GM19351 (cell line): ENCODE data around the gene SOX18.

Experiments
- ATAC-seq: cut with Tn5 transposase; IDR thresholded peaks from one replicate; pipeline ENCODE4 v1.9.1; 2021; ENCODE audit warnings: mild to moderate bottlenecking, moderate library complexity; ENCODE audit not compliant: unreplicated experiment

Gene SOX18

GRCh38 chr20:64039293-64040160 lies 9.9 kb downstream of the SOX18 start:
- ATAC-seq, result no peak

DNA sequence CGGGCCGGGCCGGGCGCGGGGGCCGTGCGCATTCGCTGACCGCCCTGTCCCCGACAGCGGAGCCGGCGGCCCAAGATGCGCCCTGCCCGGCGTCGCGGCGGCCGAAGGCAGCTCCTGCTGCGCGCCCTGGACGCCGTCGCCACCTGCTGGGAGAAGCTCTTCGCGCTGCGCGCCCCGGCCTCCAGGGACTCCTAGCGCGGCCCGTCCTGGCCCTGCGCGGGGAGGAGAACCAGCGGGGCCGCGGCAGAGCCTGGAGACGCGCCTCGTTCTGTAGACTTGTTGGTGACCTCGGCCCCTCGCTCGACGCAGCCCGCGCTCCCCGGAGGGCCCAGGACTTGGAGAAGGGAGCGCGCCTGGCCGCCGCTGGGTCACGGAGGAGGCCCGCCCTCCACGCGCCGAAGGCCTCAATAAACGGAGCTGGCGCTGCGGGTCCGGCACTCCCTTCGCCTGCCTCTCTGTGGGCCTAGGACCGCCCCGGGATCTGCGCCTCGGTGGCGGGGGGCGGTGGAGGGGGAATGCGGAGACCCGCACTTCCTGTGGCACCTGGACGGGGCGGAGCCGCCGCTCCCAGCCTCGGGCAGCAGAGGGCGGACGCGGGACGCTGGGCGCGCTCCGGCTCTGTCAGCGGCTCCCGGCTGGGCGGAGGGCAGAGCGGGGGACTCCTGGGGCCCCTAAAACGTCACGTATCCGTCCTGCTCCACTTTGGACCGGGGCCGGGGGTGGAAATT lies 10.7 kb downstream of the SOX18 start:
- ATAC-seq, result peak; percentile 50

DNA sequence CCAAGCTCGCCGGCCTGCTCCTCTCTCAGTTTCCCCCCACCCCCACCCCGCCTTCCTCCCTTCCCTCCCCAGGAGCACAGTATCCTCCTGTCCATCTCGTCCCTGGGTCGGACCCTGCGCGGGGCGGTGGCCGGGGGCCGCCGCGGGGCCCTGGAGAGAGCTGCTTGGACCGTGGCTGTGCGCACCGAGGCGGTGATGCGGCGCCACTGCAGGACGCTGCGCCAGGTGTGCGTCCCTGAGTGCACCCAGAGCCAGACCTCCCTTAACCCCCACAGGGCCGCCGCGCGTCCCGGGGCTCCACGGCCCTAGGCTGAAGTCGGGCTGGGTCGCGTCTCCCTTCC lies 11.2 kb downstream of the SOX18 start:
- ATAC-seq, result peak; percentile 35

DNA sequence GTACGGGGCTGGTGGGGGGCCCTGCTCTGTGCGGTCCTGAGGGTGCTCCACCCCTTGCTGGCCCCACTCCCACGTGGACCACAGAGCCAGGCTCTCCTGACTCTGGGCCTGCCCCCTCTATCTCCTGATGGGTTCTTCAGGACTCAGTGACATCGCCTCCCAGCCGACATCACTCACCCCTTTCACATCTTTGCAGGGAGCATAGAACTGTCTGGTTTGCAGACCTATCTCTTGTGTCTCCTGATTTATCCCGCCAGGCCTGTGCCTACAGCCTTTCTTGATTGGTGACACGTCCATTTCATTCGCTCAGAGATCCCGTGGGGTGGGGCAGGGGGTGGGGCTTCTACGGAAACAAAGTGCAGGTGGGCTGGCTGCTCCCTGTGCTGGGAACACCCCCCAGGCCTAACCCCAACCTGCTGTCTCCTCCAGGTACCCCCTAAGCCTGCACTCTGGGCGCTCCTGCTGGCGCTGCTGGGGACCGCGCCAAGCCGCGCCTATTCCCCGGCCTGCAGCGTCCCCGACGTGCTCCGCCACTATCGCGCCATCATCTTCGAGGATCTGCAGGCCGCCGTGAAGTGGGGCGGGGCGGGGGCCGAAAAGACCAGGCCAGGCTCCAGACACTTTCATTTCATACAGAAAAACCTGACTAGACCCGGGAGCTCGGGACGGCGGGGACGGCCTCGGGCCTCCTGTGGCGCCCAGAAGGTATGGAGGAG lies 11.8 kb downstream of the SOX18 start:
- peak; percentile 6 for ATAC-seq

- no peak for ATAC-seq
Measured at GRCh38 chr20:64037199-64037497, 12.3 kb downstream of the SOX18 start.

DNA sequence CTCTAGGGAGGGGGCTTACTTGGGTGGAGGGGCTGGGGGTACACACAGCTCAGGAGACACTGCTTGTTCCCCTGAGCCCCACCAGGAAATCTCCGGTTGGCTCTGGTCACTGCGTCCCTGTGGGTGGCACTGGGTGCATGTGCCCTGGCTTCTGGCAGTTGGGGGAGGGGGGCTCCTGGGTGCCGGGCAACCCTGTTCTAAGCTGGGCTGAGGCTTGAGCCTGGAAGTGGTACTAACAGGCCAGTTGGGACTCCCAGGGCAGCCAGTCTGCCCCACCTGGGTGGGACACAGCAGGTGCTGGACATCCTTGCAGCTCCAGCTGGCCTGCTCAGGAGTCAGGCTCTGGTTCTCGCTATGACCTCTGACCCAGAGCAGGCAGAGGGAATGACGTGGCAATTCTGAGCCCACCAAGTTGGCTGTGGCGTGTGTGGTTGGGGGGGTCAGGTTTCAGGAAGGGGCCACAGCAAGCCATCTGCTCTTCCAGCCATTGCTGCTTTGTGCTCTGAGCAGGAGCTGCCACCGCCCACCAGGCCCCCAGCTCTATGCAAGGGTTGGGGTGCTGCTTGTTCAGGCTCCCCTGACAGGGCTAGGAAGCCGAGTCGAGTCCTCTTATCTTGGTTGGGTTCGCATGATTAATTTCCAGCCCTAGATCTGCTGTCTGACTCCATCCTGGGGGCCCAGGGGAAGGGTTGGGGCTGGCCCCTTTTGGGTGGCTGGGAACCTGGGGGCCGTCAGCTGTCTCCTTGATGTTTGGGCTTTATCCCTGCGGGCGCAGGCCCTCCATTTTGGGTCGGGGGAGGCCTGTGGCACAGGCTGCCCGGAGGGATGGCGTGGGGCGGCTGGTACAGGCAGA lies 12.9 kb downstream of the SOX18 start:
- ATAC-seq, result no peak

GRCh38 chr20:64035933-64036345 lies 13.5 kb downstream of the SOX18 start, which contains the start of gene C20orf204:
Gene C20orf204, plus strand, starts transcription at chr20:64036182. Its CDS starts 142 bp downstream, at chr20:64036324.
- no peak for ATAC-seq

- ATAC-seq, result no peak
Measured at GRCh38 chr20:64035066-64035932, 14.1 kb downstream of the SOX18 start.

DNA sequence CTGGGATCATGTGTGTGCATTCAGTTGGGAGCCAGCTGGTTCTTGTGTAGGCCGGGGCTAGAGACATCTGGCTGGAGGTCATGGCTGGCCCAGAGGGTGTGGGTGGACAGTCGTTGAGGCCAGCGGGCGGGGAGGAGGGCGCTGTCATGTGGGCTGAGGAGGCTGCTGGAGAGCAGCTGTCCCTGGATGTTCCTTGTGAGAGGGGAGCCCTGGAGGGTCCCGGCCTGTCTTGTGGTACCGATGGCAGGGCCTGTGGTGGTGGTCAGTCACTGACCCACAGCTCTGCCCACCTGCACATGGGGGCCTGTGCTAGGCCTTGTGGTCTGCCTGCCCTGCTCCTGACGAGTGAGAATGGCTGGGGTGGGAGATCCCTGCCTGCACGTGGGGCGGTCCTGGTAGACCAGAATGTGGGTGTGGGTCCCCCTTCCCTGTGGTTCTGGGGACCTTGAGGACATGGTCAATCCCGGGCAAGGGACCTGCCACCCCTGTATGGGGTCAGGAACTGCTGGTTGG lies 15.4 kb downstream of the SOX18 start:
- no peak for ATAC-seq

- ATAC-seq, result no peak
Measured at GRCh38 chr20:64032706-64033624, 16.5 kb downstream of the SOX18 start.

- no peak for ATAC-seq
Measured at GRCh38 chr20:64031822-64032314, 17.6 kb downstream of the SOX18 start.

GRCh38 chr20:64030371-64031134 lies 18.9 kb downstream of the SOX18 start:
- ATAC-seq, result no peak

- no peak for ATAC-seq
Measured at GRCh38 chr20:64029293-64030117, 19.9 kb downstream of the SOX18 start.

GRCh38 chr20:64027981-64028685 lies 21.3 kb downstream of the SOX18 start:
- ATAC-seq, result no peak

DNA sequence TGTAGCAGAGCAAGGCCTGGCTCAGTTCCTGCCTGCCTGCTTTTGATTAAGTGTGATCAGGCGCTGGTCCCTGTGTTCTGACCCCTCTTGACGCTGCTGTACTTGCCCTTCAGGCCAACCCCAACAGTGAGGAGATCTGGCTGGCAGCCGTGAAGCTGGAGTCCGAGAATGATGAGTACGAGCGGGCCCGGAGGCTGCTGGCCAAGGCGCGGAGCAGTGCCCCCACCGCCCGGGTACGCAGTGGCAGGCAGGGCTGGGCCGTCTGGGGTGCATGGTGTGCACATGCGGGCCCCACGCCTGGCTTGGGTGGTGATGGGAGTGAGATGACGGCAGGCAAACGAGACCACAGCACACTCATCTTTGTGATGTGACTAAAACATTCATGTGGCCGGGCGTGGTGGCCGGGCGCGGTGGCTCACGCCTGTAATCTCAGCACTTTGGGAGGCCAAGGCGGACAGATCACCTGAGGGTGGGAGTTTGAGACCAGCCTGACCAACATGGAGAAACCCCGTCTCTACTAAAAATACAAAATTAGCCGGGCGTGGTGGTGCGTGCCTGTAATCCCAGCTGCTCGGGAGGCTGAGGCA lies 23.5 kb downstream of the SOX18 start:
- ATAC-seq, result no peak
